ENCODE measurements around the gene CDHR5.

DNA sequence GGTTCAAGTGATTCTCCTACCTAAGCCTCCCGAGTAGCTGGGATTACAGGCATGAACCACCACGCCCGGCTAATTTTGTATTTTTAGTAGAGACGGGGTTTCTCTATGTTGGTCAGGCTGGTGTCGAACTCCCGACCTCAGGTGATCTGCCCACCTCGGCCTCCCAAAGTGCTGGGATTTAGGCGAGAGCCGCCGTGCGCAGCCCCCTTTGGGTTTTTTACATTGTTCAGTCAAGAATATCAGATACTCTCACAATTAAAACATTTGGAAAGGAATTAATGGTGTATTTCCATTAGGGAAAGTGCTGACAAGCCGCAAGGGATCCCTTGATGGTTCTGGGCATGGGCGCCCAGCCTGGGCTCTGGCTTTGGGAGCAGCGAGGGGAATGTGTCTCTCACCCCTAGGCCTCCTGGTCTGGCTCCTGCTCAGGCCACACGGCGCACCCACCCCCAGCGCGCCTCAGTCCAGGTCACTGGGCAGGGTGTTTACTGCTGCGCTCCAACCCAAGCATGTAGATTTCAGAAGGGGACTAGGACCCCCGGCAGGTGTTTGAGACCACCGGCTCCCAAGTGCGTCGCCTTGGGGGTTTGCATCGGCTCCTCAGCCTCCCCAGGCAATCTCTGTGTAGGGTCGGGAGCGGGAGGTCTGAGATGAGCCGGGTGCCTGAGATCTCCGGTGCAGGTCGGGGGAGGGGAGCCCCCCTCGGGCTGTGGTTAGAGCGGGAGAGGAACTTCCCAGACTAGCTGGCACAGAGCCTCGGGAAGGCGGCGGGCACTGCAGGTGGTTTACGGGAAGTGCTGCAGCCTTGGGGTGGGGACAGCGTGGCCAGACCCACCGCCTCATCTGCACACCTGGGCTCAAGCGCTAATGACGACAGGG, 8.2 kb downstream of the CDHR5 start:
- TF ChIP-seq EZH2 (IDR thresholded peaks at IDR 0.05; ENCODE audit: low read length), result no peak
- TF ChIP-seq, protein P1, sequence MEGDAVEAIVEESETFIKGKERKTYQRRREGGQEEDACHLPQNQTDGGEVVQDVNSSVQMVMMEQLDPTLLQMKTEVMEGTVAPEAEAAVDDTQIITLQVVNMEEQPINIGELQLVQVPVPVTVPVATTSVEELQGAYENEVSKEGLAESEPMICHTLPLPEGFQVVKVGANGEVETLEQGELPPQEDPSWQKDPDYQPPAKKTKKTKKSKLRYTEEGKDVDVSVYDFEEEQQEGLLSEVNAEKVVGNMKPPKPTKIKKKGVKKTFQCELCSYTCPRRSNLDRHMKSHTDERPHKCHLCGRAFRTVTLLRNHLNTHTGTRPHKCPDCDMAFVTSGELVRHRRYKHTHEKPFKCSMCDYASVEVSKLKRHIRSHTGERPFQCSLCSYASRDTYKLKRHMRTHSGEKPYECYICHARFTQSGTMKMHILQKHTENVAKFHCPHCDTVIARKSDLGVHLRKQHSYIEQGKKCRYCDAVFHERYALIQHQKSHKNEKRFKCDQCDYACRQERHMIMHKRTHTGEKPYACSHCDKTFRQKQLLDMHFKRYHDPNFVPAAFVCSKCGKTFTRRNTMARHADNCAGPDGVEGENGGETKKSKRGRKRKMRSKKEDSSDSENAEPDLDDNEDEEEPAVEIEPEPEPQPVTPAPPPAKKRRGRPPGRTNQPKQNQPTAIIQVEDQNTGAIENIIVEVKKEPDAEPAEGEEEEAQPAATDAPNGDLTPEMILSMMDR (optimal IDR thresholded peaks at IDR 0.05 in 1 of 3, IDR thresholded peaks at IDR 0.05 in 1 of 3, conservative IDR thresholded peaks at IDR 0.05 in 1 of 3; ENCODE audit: extremely low read depth in 1 of 3, insufficient read depth in 2 of 3, low read length in 3 of 3), result no peak

Data from keratinocyte (primary cell).